ENCODE results near the gene PPP4R4.
"Not testable (repeated sequence)": the region's sequence is repeated elsewhere in the genome, so short reads cannot be mapped to it uniquely, and the experiment has no call there.

Gene PPP4R4

DNA sequence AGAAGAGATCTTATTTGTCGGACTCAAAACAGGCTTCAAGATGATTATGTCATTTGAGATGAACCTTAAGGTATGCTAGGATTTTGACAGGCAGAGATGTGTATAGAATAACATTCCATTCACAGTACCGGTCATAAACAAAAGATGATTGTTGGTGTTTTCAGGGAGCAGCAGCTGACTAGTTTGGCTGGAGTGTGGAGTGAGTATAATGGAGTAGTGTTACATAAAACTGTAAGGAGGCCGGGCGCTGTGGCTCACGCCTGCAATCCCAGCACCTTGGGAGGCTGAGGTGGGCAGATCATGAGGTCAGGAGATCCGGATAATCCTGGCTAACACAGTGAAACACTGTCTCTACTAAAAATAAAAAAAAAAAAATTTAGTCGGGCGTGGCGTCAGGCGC, 95.0 kb downstream of the PPP4R4 start:
- TF ChIP-seq, protein P1, sequence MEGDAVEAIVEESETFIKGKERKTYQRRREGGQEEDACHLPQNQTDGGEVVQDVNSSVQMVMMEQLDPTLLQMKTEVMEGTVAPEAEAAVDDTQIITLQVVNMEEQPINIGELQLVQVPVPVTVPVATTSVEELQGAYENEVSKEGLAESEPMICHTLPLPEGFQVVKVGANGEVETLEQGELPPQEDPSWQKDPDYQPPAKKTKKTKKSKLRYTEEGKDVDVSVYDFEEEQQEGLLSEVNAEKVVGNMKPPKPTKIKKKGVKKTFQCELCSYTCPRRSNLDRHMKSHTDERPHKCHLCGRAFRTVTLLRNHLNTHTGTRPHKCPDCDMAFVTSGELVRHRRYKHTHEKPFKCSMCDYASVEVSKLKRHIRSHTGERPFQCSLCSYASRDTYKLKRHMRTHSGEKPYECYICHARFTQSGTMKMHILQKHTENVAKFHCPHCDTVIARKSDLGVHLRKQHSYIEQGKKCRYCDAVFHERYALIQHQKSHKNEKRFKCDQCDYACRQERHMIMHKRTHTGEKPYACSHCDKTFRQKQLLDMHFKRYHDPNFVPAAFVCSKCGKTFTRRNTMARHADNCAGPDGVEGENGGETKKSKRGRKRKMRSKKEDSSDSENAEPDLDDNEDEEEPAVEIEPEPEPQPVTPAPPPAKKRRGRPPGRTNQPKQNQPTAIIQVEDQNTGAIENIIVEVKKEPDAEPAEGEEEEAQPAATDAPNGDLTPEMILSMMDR (IDR thresholded peaks at IDR 0.05; ENCODE audit: low read length, missing control alignments): no peak
- no peak for DNase-seq (ENCODE audit: low read depth)
- no peak overlapping the region for H3K4me3 ChIP-seq (replicated peaks; ENCODE audit: low read depth, low read length)

- H3K4me3 ChIP-seq (replicated peaks; ENCODE audit: low read depth, low read length); DNase-seq (ENCODE audit: low read depth): not testable (repeated sequence)
Measured at GRCh38 chr14:94276898-94277561, 102.9 kb downstream of the PPP4R4 start.

- TF ChIP-seq, protein P1 (IDR thresholded peaks at IDR 0.05; ENCODE audit: low read length, missing control alignments): no peak
- DNase-seq (ENCODE audit: low read depth): no peak
- no peak overlapping the region for H3K4me3 ChIP-seq (replicated peaks; ENCODE audit: low read depth, low read length)
Measured at GRCh38 chr14:94278731-94279130, 104.6 kb downstream of the PPP4R4 start.

DNA sequence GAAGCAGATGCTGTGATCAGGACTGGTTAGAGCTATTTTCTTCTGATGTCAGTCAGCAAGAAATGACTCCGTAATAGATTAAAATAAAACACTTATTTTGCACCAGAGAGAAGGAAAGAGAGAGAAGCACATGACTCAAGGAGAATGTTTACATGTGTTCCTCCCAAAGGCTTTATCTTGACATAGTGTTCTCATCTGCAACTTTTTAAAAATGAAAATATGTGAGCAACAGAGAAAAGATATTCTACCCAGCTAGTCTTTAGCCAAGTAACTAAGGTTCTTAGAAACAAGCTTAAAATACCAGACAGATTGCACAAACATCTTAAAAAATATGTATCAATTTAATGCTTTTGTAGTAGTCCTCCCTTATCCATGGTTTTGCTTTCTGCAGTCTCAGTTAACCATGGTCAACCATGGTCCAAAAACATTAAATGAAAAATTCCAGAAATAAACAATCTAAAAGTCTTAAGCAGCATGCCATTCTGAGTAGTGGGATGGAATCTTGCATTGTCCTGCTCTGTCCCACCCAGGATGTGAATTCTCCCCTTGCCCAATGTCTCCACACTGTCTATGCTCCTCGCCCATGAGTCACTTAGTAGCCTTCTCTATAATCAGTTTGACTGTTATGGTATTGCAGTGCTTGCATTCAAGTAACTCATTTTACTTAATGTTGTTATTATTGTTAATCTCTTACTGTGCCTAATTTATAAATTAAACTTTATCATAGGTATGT, 109.0 kb downstream of the PPP4R4 start:
- no peak overlapping the region for H3K4me3 ChIP-seq (replicated peaks; ENCODE audit: low read depth, low read length)
- TF ChIP-seq, protein P1 (IDR thresholded peaks at IDR 0.05; ENCODE audit: low read length, missing control alignments): no peak
- no peak for DNase-seq (ENCODE audit: low read depth)

GRCh38 chr14:94284221-94284620, 110.1 kb downstream of the PPP4R4 start:
- H3K4me3 ChIP-seq (replicated peaks; ENCODE audit: low read depth, low read length): no peak overlapping the region
- no peak for DNase-seq (ENCODE audit: low read depth)
- TF ChIP-seq, protein P1 (IDR thresholded peaks at IDR 0.05; ENCODE audit: low read length, missing control alignments): no peak

GRCh38 chr14:94285158-94285557, 111.0 kb downstream of the PPP4R4 start:
- no peak overlapping the region for H3K4me3 ChIP-seq (replicated peaks; ENCODE audit: low read depth, low read length)
- TF ChIP-seq, protein P1 (IDR thresholded peaks at IDR 0.05; ENCODE audit: low read length, missing control alignments): no peak
- DNase-seq (ENCODE audit: low read depth): no peak

GRCh38 chr14:94288610-94289465, 114.7 kb downstream of the PPP4R4 start:
- DNase-seq (ENCODE audit: low read depth): no peak
- H3K4me3 ChIP-seq (replicated peaks; ENCODE audit: low read depth, low read length): no peak overlapping the region
- TF ChIP-seq, protein P1 (IDR thresholded peaks at IDR 0.05; ENCODE audit: low read length, missing control alignments): no peak
